HCT116 (cell line): ENCODE results near the gene TANC1. TPM values are rescaled to one million over a fixed set of nuclear protein-coding genes. Genes with fewer than 3 reads are reported as not detected.

ENCODE experiments used
- ATAC-seq: fragments of 200-7000 bp; cut with Tn5 transposase; 2 replicates; pipeline ENCODE4 v1.9.1; 2020; ENCODE audit warnings: mild to moderate bottlenecking, moderate library complexity
- BruUV-seq: library from RNA; stranded (reverse); fragments of 400-500 nt; replicated peaks from 2 replicates; lab custom pipeline; 2021; lab: Mats Ljungman, UMichigan
- CTCF ChIA-PET: fragments of 300-600 bp; sonication (Branson Sonifier 250); formaldehyde crosslinking; loops from one replicate; lab custom pipeline; 2021; ENCODE audit warnings: antibody characterized with exemption; lab: Charles Lee
- POLR2A ChIA-PET: fragments of 300-600, 350-600 bp; sonication (Branson Sonifier 250); formaldehyde crosslinking; loops from one replicate; lab custom pipeline; 2021; ENCODE audit warnings: antibody characterized with exemption; lab: Charles Lee
- RAD21 ChIA-PET, 2 experiments: fragments of 300-600 bp; sonication (Branson Sonifier 250); formaldehyde crosslinking; loops; one replicate each; lab custom pipeline; 2023; ENCODE audit warnings: low total read pairs in 2 of 2; ENCODE audit not compliant: uncharacterized antibody in 2 of 2, unreplicated experiment in 2 of 2, low non-redundant PET in 1 of 2; lab: Charles Lee
- DNase-seq: peaks from one replicate; pipeline ENCODE4 v3.0.0-alpha.2; 2010; ENCODE audit warnings: low read depth, low spot score
- H2AFZ ChIP-seq: fragments of 200-600 bp; shearing (Covaris generic), sonication (generic); 2 replicates; pipeline ENCODE4 v1.6.1; 2017; ENCODE audit warnings: low read depth, mixed run types, mixed read lengths, antibody characterized with exemption, low read length; ENCODE audit not compliant: poor library complexity, severe bottlenecking
- H3K27ac ChIP-seq: 2 replicates; pipeline ENCODE4 v1.5.1; 2012; ENCODE audit warnings: low read depth, low read length
- H3K27me3 ChIP-seq: fragments of 200-600 bp; sonication (generic); 2 replicates; pipeline ENCODE4 v1.6.1; 2016; ENCODE audit warnings: mixed run types, low read length, mixed read lengths; ENCODE audit not compliant: insufficient read depth
- H3K36me3 ChIP-seq, 2 experiments: fragments of 200-500 bp in 1 of 2; fragments of 200-600 bp in 1 of 2; sonication (Bioruptor generic) in 1 of 2; sonication (generic) in 1 of 2; 2 replicates each; pipeline versions ENCODE4 v1.5.1 to v1.6.1; 2014 to 2016; ENCODE audit warnings: low read length in 2 of 2, inconsistent platforms in 1 of 2, mixed read lengths in 1 of 2, mixed run types in 1 of 2; ENCODE audit not compliant: insufficient read depth in 2 of 2, control insufficient read depth in 1 of 2
- H3K4me1 ChIP-seq, 2 experiments: fragments of 200-600 bp in 1 of 2; sonication (generic) in 1 of 2; 2 replicates each; pipeline versions ENCODE4 v1.5.1 to v1.6.1; 2012 to 2017; ENCODE audit warnings: low read length in 2 of 2, inconsistent platforms in 1 of 2, mild to moderate bottlenecking in 1 of 2, mixed read lengths in 1 of 2, mixed run types in 1 of 2, moderate library complexity in 1 of 2; ENCODE audit not compliant: insufficient read depth in 2 of 2, control insufficient read depth in 1 of 2
- H3K4me2 ChIP-seq: fragments of 200-600 bp; sonication (generic); 2 replicates; pipeline ENCODE4 v1.6.1; 2017; ENCODE audit warnings: mixed run types, low read length, mixed read lengths
- H3K4me3 ChIP-seq, 2 experiments: fragments of 200-600 bp in 1 of 2; sonication (generic) in 1 of 2; replicated peaks in 1 of 2; 2 replicates each; pipeline ENCODE4 v1.5.1; 2011 to 2016; ENCODE audit warnings: low read length in 2 of 2, control low read depth in 1 of 2, low read depth in 1 of 2, mild to moderate bottlenecking in 1 of 2, mixed read lengths in 1 of 2, mixed run types in 1 of 2
- H3K79me2 ChIP-seq: fragments of 200-600 bp; sonication (generic); 2 replicates; pipeline ENCODE4 v1.6.1; 2017; ENCODE audit warnings: mild to moderate bottlenecking, mixed run types, low read length, moderate library complexity, mixed read lengths; ENCODE audit not compliant: insufficient read depth
- H3K9ac ChIP-seq: fragments of 200-600 bp; sonication (generic); 2 replicates; pipeline ENCODE4 v1.6.1; 2016; ENCODE audit warnings: low read length, mixed read lengths
- H3K9me2 ChIP-seq: fragments of 200-600 bp; sonication (generic), shearing (Covaris generic); 2 replicates; pipeline ENCODE4 v1.6.1; 2017; ENCODE audit warnings: mixed run types, mild to moderate bottlenecking, moderate library complexity; ENCODE audit not compliant: insufficient read depth
- H3K9me3 ChIP-seq, 2 experiments: fragments of 200-500 bp in 1 of 2; fragments of 200-600 bp in 1 of 2; sonication (Bioruptor generic) in 1 of 2; sonication (generic) in 1 of 2; 2 replicates each; pipeline ENCODE4 v1.6.1; 2014 to 2017; ENCODE audit warnings: low read length in 2 of 2, mixed read lengths in 2 of 2, inconsistent platforms in 1 of 2, low read depth in 1 of 2, mild to moderate bottlenecking in 1 of 2, mixed run types in 1 of 2, moderate library complexity in 1 of 2; ENCODE audit not compliant: control insufficient read depth in 1 of 2, insufficient read depth in 1 of 2
- H4K20me1 ChIP-seq: fragments of 200-600 bp; sonication (generic), shearing (Covaris generic); 2 replicates; pipeline ENCODE4 v1.6.1; 2017; ENCODE audit warnings: mixed run types, mild to moderate bottlenecking, moderate library complexity; ENCODE audit not compliant: insufficient read depth
- CBX3 ChIP-seq: IDR thresholded peaks from 2 replicates; pipeline ENCODE4 v1.6.1; 2012; ENCODE audit warnings: low read depth
- CEBPB ChIP-seq: IDR thresholded peaks from 2 replicates; pipeline ENCODE4 v1.6.1; 2012; ENCODE audit warnings: low read depth
- CTCF ChIP-seq, 3 experiments: fragments of 200-600 bp in 1 of 3; sonication (generic) in 1 of 3; IDR thresholded peaks in 2 of 3; conservative IDR thresholded peaks in 1 of 3; 2 replicates each; pipeline ENCODE4 v1.5.1; 2012 to 2017; ENCODE audit warnings: low read depth in 2 of 3, low read length in 2 of 3, antibody characterized with exemption in 1 of 3, borderline replicate concordance in 1 of 3, control low read depth in 1 of 3, mild to moderate bottlenecking in 1 of 3, mixed read lengths in 1 of 3, mixed run types in 1 of 3, moderate library complexity in 1 of 3; ENCODE audit not compliant: insufficient read depth in 1 of 3
- EGR1 ChIP-seq: IDR thresholded peaks from 2 replicates; pipeline ENCODE4 v1.6.1; 2012; ENCODE audit warnings: low read depth
- ELF1 ChIP-seq: IDR thresholded peaks from 2 replicates; pipeline ENCODE4 v1.6.1; 2012; ENCODE audit warnings: low read depth, borderline replicate concordance
- EZH2phosphoT487 ChIP-seq: fragments of 200-600 bp; IDR thresholded peaks from 2 replicates; pipeline ENCODE4 v1.6.1; 2018; ENCODE audit warnings: antibody characterized with exemption, borderline replicate concordance
- JUND ChIP-seq: IDR thresholded peaks from 2 replicates; pipeline ENCODE4 v1.6.1; 2012
- MAX ChIP-seq: IDR thresholded peaks from 2 replicates; pipeline ENCODE4 v1.6.1; 2012
- SIN3A ChIP-seq: IDR thresholded peaks from 2 replicates; pipeline ENCODE4 v1.6.1; 2012; ENCODE audit warnings: low read depth
- YY1 ChIP-seq: IDR thresholded peaks from 2 replicates; pipeline ENCODE4 v1.6.1; 2011; ENCODE audit warnings: low read length, low read depth, moderate library complexity, mild to moderate bottlenecking; ENCODE audit not compliant: insufficient replicate concordance; ENCODE audit errors: extremely low read depth
- ZFX ChIP-seq: fragments of 450-650 bp; IDR thresholded peaks from 2 replicates; pipeline ENCODE4 v1.6.1; 2017
- intact Hi-C: fragments of 100-400 bp; cut with micrococcal nuclease; formaldehyde crosslinking; loops from 2 replicates; pipeline ENCODE4 v1.10.0; 2022
- total RNA-seq: library from RNA; stranded (reverse); gene quantifications from one replicate; pipeline ENCODE4 v1.2.1, GENCODE V29; 2021; ENCODE audit not compliant: unreplicated experiment
- TF ChIP-seq, protein P1 (sequence below): IDR thresholded peaks from 2 replicates; pipeline ENCODE4 v1.6.1; 2012; ENCODE audit warnings: low read depth

TANC1 gene
- total RNA-seq, 1 experiment from 2014 or later: 15.1 TPM

DNA sequence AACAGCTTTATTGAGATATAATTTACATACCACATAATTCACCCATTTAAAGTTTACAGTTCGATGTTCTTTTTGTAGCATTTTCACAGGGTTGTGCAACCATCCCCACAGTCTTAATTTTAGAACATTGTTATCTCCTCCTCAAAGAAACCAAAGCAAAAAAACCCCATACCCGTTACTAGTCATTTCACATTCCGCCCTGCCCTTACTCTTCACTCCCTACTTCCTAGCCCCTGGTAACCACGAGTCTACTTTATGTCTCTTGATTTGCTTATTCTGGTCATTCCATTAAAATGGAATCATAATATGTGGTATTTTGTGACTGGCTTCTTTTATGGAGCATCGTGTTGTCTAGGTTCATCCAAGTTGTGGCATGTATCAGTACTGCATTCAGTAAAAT, 137.7 kb downstream of the TANC1 start:
- no peaks in the 10 kb centered on the region for H3K27me3 ChIP-seq
- peaks cover 0 to 3% of the 10 kb centered on the region in 2 experiments; a peak in 1 of 4 replicates for H3K4me1 ChIP-seq
- CTCF ChIA-PET: no interaction called here
- no peak overlapping the region for H3K4me2 ChIP-seq
- H4K20me1 ChIP-seq: no peaks in the 10 kb centered on the region
- no peak overlapping the region for H3K27ac ChIP-seq
- no peak overlapping the region for H3K4me3 ChIP-seq
- no peaks in the 10 kb centered on the region for H3K79me2 ChIP-seq
- DNase-seq: no peak
- H3K36me3 ChIP-seq: no peaks in the 10 kb centered on the region
- H2AFZ ChIP-seq: no peak overlapping the region
- no peak for TF ChIP-seq CBX3
- TF ChIP-seq, all 23 proteins: peak for 0
- BruUV-seq: no TSS peak
- ChIA-PET RAD21 (no interaction called here), POLR2A (no interaction called here)
- H3K9ac ChIP-seq: no peak overlapping the region
- 0 out of 2 replicates have a peak, but pooled peaks cover 3% of the 10 kb centered on the region for H3K9me2 ChIP-seq
- H3K9me3 ChIP-seq: no peaks in the 10 kb centered on the region
- intact Hi-C loops: no loop called here
- ATAC-seq: no peak

DNA sequence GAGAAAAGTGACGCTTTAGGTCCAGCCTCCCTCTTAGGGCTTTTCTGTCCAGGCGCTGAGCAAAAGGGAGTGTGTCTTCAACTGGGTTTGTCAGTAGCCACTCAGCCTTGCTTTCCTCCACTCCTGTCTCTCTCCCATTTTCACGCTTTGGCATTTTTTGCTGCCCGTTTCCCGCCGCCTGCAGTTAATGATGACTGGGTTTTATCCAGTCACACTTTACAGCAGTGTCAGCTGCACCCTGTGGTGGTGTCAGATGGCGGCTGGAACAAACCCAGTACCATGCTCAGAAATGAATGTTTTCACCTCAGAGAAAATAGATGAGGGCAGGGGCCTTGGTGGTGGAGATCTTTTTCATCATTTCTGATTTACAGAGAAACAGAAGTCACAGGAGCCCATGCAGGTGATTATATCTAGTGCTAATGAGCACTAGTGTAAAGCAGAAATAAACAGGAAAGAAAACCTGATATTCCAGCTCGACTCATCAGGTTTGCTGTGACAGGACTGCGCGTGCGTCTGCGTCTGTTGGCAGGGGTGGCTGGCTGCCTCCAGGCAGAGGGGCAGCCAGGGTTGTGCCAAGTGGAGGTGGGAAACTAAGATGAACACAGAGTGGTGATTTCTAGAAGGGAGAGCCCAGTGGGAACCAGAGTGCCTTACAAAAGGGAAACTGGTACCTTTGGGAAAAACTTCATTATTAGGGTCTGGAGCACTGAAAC, 139.9 kb downstream of the TANC1 start:
- H3K9me3 ChIP-seq: no peaks in the 10 kb centered on the region
- H4K20me1 ChIP-seq: no peaks in the 10 kb centered on the region
- H3K27ac ChIP-seq: no peak overlapping the region
- H3K9ac ChIP-seq: no peak overlapping the region
- no peak overlapping the region for H2AFZ ChIP-seq
- BruUV-seq: no TSS peak
- H3K36me3 ChIP-seq: no peaks in the 10 kb centered on the region
- peaks cover 0 to 3% of the 10 kb centered on the region in 2 experiments; a peak in 1 of 4 replicates for H3K4me1 ChIP-seq
- no peak overlapping the region for H3K4me3 ChIP-seq
- intact Hi-C loops: no loop called here
- 0 out of 2 replicates have a peak, but pooled peaks cover 3% of the 10 kb centered on the region for H3K9me2 ChIP-seq
- no peak for DNase-seq
- CTCF ChIA-PET: no interaction called here
- no peak overlapping the region for H3K4me2 ChIP-seq
- ATAC-seq: no peak
- RAD21 ChIA-PET: no interaction called here
- no peaks in the 10 kb centered on the region for H3K79me2 ChIP-seq
- H3K27me3 ChIP-seq: no peaks in the 10 kb centered on the region
- POLR2A ChIA-PET: no interaction called here
- no peak for TF ChIP-seq ZFX
- TF ChIP-seq, protein P1, sequence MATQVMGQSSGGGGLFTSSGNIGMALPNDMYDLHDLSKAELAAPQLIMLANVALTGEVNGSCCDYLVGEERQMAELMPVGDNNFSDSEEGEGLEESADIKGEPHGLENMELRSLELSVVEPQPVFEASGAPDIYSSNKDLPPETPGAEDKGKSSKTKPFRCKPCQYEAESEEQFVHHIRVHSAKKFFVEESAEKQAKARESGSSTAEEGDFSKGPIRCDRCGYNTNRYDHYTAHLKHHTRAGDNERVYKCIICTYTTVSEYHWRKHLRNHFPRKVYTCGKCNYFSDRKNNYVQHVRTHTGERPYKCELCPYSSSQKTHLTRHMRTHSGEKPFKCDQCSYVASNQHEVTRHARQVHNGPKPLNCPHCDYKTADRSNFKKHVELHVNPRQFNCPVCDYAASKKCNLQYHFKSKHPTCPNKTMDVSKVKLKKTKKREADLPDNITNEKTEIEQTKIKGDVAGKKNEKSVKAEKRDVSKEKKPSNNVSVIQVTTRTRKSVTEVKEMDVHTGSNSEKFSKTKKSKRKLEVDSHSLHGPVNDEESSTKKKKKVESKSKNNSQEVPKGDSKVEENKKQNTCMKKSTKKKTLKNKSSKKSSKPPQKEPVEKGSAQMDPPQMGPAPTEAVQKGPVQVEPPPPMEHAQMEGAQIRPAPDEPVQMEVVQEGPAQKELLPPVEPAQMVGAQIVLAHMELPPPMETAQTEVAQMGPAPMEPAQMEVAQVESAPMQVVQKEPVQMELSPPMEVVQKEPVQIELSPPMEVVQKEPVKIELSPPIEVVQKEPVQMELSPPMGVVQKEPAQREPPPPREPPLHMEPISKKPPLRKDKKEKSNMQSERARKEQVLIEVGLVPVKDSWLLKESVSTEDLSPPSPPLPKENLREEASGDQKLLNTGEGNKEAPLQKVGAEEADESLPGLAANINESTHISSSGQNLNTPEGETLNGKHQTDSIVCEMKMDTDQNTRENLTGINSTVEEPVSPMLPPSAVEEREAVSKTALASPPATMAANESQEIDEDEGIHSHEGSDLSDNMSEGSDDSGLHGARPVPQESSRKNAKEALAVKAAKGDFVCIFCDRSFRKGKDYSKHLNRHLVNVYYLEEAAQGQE: no peak
- TF ChIP-seq CTCF (IDR thresholded peaks at IDR 0.05 in 2 of 3, conservative IDR thresholded peaks at IDR 0.05 in 1 of 3; ENCODE audit: borderline replicate concordance in 1 of 3, insufficient read depth in 1 of 3, low read depth in 2 of 3, low read length in 2 of 3): no peak
- TF ChIP-seq YY1: no peak
- TF ChIP-seq CEBPB: no peak
- no peak for TF ChIP-seq EGR1
- no peak for TF ChIP-seq MAX
- no peak for TF ChIP-seq JUND
- no peak for TF ChIP-seq SIN3A
- no peak for TF ChIP-seq ELF1
- TF ChIP-seq CBX3: no peak
- no peak for TF ChIP-seq EZH2phosphoT487
